SK-N-SH (cell line): ENCODE data around the gene KSR2.

Source experiments
- EP300 ChIP-seq, 2 experiments: IDR thresholded peaks; 2 replicates each; pipeline versions ENCODE4 v1.4.0 to v1.6.1; 2012; ENCODE audit warnings: borderline replicate concordance in 1 of 2, low read depth in 1 of 2, low read length in 1 of 2
- EZH2phosphoT487 ChIP-seq: fragments of 200-600 bp; sonication (generic); IDR thresholded peaks from 2 replicates; pipeline ENCODE4 v1.6.1; 2017; ENCODE audit warnings: low read depth, mixed run types, mild to moderate bottlenecking, antibody characterized with exemption, moderate library complexity, borderline replicate concordance
- FOSL2 ChIP-seq: IDR thresholded peaks from 2 replicates; pipeline ENCODE4 v1.4.0; 2012; ENCODE audit warnings: low read depth, mild to moderate bottlenecking, moderate library complexity, borderline replicate concordance
- GATA2 ChIP-seq: sonication (generic); formaldehyde crosslinking; IDR thresholded peaks from 2 replicates; pipeline ENCODE4 v1.5.0; 2020; ENCODE audit warnings: mild to moderate bottlenecking, missing genetic modification reagents
- MXI1 ChIP-seq: IDR thresholded peaks from 2 replicates; pipeline ENCODE4 v1.6.1; 2012; ENCODE audit warnings: mild to moderate bottlenecking, low read depth, low read length, improper control_type of control experiment
- POLR2AphosphoS5 ChIP-seq: IDR thresholded peaks from 2 replicates; pipeline ENCODE4 v1.6.1; 2012; ENCODE audit warnings: low read depth, low read length
- SIN3A ChIP-seq: IDR thresholded peaks from 2 replicates; pipeline ENCODE4 v1.6.1; 2012; ENCODE audit warnings: low read depth, mild to moderate bottlenecking, low read length, moderate library complexity, borderline replicate concordance
- SMC3 ChIP-seq: IDR thresholded peaks from 2 replicates; pipeline ENCODE4 v1.6.1; 2012; ENCODE audit warnings: low read depth, low read length, improper control_type of control experiment
- TCF12 ChIP-seq: IDR thresholded peaks from 2 replicates; pipeline ENCODE4 v1.4.0; 2012
- YY1 ChIP-seq: IDR thresholded peaks from 2 replicates; pipeline ENCODE4 v1.4.0; 2012; ENCODE audit warnings: low read depth, mild to moderate bottlenecking
- TF ChIP-seq, protein P1 (sequence below): fragments of 200-600 bp; sonication (generic); IDR thresholded peaks from 2 replicates; pipeline ENCODE4 v1.6.1; 2017; ENCODE audit warnings: antibody characterized with exemption, mild to moderate bottlenecking, moderate library complexity
- TF ChIP-seq, protein P2 (sequence below): IDR thresholded peaks from 2 replicates; pipeline ENCODE4 v1.4.0; 2012; ENCODE audit warnings: low read depth, borderline replicate concordance
- TF ChIP-seq, protein P3 (sequence below): IDR thresholded peaks from 2 replicates; pipeline ENCODE4 v1.4.0; 2012; ENCODE audit warnings: low read depth, borderline replicate concordance
- TF ChIP-seq, protein P4 (sequence below): IDR thresholded peaks from 2 replicates; pipeline ENCODE4 v1.6.1; 2012; ENCODE audit warnings: mild to moderate bottlenecking, low read depth, low read length, moderate library complexity

DNA sequence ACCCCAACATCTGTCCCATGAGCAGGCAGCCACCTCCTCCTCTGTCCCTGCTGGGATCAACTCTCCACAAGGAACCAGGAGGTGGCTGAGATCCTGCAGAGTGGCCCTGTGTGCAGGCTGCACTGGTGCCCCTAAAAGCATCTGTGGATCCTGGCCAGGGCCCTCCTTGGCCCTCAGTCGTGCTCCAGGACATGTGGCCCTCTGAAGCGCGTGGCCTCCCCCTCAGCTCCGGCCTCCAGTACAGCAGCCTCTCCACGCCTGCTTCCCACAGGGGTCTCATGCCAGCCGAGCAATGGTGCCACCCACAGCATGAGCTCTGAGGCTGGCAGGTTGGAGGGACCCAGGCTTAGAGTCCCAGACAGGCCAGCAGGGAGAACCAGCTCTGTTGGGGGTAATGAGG lies 530.0 kb downstream of the KSR2 start:
- TF ChIP-seq EP300 (IDR thresholded peaks at IDR 0.05; ENCODE audit: borderline replicate concordance in 1 of 2, low read depth in 1 of 2, low read length in 1 of 2) (no peak), YY1 (no peak), GATA2 (no peak), SMC3 (no peak), FOSL2 (no peak), MXI1 (no peak), POLR2AphosphoS5 (no peak), SIN3A (no peak), EZH2phosphoT487 (no peak), TCF12 (no peak)
- TF ChIP-seq, protein P1, sequence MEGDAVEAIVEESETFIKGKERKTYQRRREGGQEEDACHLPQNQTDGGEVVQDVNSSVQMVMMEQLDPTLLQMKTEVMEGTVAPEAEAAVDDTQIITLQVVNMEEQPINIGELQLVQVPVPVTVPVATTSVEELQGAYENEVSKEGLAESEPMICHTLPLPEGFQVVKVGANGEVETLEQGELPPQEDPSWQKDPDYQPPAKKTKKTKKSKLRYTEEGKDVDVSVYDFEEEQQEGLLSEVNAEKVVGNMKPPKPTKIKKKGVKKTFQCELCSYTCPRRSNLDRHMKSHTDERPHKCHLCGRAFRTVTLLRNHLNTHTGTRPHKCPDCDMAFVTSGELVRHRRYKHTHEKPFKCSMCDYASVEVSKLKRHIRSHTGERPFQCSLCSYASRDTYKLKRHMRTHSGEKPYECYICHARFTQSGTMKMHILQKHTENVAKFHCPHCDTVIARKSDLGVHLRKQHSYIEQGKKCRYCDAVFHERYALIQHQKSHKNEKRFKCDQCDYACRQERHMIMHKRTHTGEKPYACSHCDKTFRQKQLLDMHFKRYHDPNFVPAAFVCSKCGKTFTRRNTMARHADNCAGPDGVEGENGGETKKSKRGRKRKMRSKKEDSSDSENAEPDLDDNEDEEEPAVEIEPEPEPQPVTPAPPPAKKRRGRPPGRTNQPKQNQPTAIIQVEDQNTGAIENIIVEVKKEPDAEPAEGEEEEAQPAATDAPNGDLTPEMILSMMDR: no peak
- TF ChIP-seq, protein P2, sequence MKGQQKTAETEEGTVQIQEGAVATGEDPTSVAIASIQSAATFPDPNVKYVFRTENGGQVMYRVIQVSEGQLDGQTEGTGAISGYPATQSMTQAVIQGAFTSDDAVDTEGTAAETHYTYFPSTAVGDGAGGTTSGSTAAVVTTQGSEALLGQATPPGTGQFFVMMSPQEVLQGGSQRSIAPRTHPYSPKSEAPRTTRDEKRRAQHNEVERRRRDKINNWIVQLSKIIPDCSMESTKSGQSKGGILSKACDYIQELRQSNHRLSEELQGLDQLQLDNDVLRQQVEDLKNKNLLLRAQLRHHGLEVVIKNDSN: no peak
- TF ChIP-seq, protein P3, sequence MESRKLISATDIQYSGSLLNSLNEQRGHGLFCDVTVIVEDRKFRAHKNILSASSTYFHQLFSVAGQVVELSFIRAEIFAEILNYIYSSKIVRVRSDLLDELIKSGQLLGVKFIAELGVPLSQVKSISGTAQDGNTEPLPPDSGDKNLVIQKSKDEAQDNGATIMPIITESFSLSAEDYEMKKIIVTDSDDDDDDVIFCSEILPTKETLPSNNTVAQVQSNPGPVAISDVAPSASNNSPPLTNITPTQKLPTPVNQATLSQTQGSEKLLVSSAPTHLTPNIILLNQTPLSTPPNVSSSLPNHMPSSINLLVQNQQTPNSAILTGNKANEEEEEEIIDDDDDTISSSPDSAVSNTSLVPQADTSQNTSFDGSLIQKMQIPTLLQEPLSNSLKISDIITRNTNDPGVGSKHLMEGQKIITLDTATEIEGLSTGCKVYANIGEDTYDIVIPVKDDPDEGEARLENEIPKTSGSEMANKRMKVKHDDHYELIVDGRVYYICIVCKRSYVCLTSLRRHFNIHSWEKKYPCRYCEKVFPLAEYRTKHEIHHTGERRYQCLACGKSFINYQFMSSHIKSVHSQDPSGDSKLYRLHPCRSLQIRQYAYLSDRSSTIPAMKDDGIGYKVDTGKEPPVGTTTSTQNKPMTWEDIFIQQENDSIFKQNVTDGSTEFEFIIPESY: no peak
- TF ChIP-seq, protein P4, sequence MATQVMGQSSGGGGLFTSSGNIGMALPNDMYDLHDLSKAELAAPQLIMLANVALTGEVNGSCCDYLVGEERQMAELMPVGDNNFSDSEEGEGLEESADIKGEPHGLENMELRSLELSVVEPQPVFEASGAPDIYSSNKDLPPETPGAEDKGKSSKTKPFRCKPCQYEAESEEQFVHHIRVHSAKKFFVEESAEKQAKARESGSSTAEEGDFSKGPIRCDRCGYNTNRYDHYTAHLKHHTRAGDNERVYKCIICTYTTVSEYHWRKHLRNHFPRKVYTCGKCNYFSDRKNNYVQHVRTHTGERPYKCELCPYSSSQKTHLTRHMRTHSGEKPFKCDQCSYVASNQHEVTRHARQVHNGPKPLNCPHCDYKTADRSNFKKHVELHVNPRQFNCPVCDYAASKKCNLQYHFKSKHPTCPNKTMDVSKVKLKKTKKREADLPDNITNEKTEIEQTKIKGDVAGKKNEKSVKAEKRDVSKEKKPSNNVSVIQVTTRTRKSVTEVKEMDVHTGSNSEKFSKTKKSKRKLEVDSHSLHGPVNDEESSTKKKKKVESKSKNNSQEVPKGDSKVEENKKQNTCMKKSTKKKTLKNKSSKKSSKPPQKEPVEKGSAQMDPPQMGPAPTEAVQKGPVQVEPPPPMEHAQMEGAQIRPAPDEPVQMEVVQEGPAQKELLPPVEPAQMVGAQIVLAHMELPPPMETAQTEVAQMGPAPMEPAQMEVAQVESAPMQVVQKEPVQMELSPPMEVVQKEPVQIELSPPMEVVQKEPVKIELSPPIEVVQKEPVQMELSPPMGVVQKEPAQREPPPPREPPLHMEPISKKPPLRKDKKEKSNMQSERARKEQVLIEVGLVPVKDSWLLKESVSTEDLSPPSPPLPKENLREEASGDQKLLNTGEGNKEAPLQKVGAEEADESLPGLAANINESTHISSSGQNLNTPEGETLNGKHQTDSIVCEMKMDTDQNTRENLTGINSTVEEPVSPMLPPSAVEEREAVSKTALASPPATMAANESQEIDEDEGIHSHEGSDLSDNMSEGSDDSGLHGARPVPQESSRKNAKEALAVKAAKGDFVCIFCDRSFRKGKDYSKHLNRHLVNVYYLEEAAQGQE: no peak
